ENCODE measurements around the gene ADI1. TPM values are rescaled to one million over a fixed set of nuclear protein-coding genes. Genes with fewer than 3 reads are reported as not detected.

Gene ADI1
- total and polyA plus RNA-seq, 2 of the 8 experiments (the other 6 are each of a cell fraction or from before 2014, with no cell fraction given), result 12.2 to 40.2 TPM

GRCh38 chr2:3565117-3565516 is 45.8 kb upstream of the ADI1 start:
- Histone ChIP-seq H2BK12ac (ENCODE audit: low read depth, low read length) (no peak overlapping the region), H4K8ac (ENCODE audit: extremely low read depth, insufficient read depth, low read length) (no peak overlapping the region), H3K27me3 (replicated peaks in 1 of 4; ENCODE audit: control insufficient read depth in 3 of 4, extremely low read depth in 1 of 4, insufficient read depth in 3 of 4, low read length in 3 of 4) (no peaks in the 10 kb centered on the region), H2BK15ac (ENCODE audit: low read length) (no peak overlapping the region), H2BK20ac (ENCODE audit: low read length) (no peak overlapping the region), H3K56ac (replicated peaks; ENCODE audit: insufficient read length, low read depth, low read length) (no peak overlapping the region), H3K36me3 (ENCODE audit: control insufficient read depth in 2 of 4, insufficient read depth in 4 of 4, low read length in 3 of 4) (peaks cover 0 to 7% (median 0%) of the 10 kb centered on the region in 4 experiments; a peak in 2 of 8 replicates), H3K14ac (ENCODE audit: insufficient read length) (no peak overlapping the region), H3K18ac (ENCODE audit: extremely low read depth, low read length) (no peak overlapping the region), H3K4me2 (ENCODE audit: insufficient read depth in 1 of 2, low read depth in 2 of 2, low read length in 2 of 2) (no peak overlapping the region), H3K23ac (ENCODE audit: insufficient read length) (no peak overlapping the region), H2AK5ac (ENCODE audit: low read depth, low read length) (no peak overlapping the region), H3K27ac (ENCODE audit: low read depth, low read length) (no peak overlapping the region), H4K5ac (ENCODE audit: insufficient read length, low read depth, low read length) (no peak overlapping the region), H3K9ac (replicated peaks in 1 of 4; ENCODE audit: extremely low read depth in 1 of 4, low read depth in 3 of 4, low read length in 3 of 4) (no peak overlapping the region), H3K4me1 (replicated peaks in 1 of 4; ENCODE audit: control insufficient read depth in 3 of 4, insufficient read depth in 4 of 4, low read length in 3 of 4) (no peaks in the 10 kb centered on the region), H3K4ac (replicated peaks; ENCODE audit: insufficient read length, low read depth, low read length) (no peak overlapping the region), H3K9me3 (ENCODE audit: insufficient read depth in 2 of 2, low read depth in 1 of 2, low read length in 1 of 2) (no peaks in the 10 kb centered on the region), H2BK120ac (replicated peaks; ENCODE audit: low read depth, low read length) (no peak overlapping the region), H4K20me1 (replicated peaks in 1 of 2; ENCODE audit: control insufficient read depth in 1 of 2, insufficient read depth in 2 of 2, low read length in 2 of 2) (peaks cover 0 to 2% of the 10 kb centered on the region in 2 experiments), H4K91ac (replicated peaks; ENCODE audit: insufficient read length, low read length) (no peak overlapping the region), H2AFZ (ENCODE audit: low read length) (no peak overlapping the region), H3K23me2 (ENCODE audit: low read depth, low read length) (no peaks in the 10 kb centered on the region), H3K79me1 (ENCODE audit: low read depth, low read length) (no peaks in the 10 kb centered on the region; the same call in 1 of the 2 replicates), H3K4me3 (ENCODE audit: extremely low read depth in 1 of 4, insufficient read depth in 2 of 4, low read depth in 3 of 4, low read length in 4 of 4) (no peak overlapping the region), H3K79me2 (ENCODE audit: control insufficient read depth in 1 of 2, insufficient read depth in 2 of 2, low read length in 2 of 2) (0 out of 4 replicates have a peak, but pooled peaks cover 0 to 3% of the 10 kb centered on the region in 2 experiments), H2BK5ac (ENCODE audit: low read depth, low read length) (no peak overlapping the region)
- DNase-seq (ENCODE audit: low read depth in 1 of 2, low spot score in 2 of 2) (no peak), FAIRE-seq (no peak)
- POLR2A ChIA-PET (ENCODE audit: partially characterized antibody), result interaction anchor here (1.0 to 19.5 kb wide), 2 partner anchors 16 to 22 kb away, joined by 3 to 373 read pairs; partner anchors contain the start of gene RPS7
- TF ChIP-seq SIRT6 (IDR thresholded peaks at IDR 0.05; ENCODE audit: low read length), result no peak
- TF ChIP-seq JUND (IDR thresholded peaks at IDR 0.05; ENCODE audit: low read length), result no peak
- TF ChIP-seq RXRA (IDR thresholded peaks at IDR 0.05; ENCODE audit: insufficient read depth, low read depth, low read length), result no peak
- TF ChIP-seq MAX (IDR thresholded peaks at IDR 0.05), result no peak
- TF ChIP-seq SP1 (IDR thresholded peaks at IDR 0.05; ENCODE audit: low read depth, low read length), result no peak
- TF ChIP-seq ATF3 (IDR thresholded peaks at IDR 0.05; ENCODE audit: insufficient read depth, low read depth, low read length), result no peak
- TF ChIP-seq CREB1 (IDR thresholded peaks at IDR 0.05), result no peak
- no peak for TF ChIP-seq SP2 (IDR thresholded peaks at IDR 0.05; ENCODE audit: low read length)
- 79% methylated on average over 6 of the region's 6 CpGs; no CpG with 5 or more reads in 1 of the 2 experiments for WGBS, 2 experiments (ENCODE audit: extremely low coverage in 1 of 2, insufficient coverage in 1 of 2, insufficient read length in 1 of 2, insufficient replicate concordance in 2 of 2, low coverage in 1 of 2, low lambda C conversion rate in 2 of 2, missing lambda C conversion rate in 1 of 2)
- CTCF ChIA-PET (ENCODE audit: partially characterized antibody), result interaction anchor here (1.2 to 1.3 kb wide), 3 partner anchors 9 to 29 kb away, joined by 3 to 4 read pairs (median 3); no protein-coding TSS in a partner anchor

Measured in H1 (cell line).